K562 (cell line): Measurements from ENCODE around the gene DENND6B. TPM values are rescaled to one million over a fixed set of nuclear protein-coding genes. Genes with fewer than 3 reads are reported as not detected.

ENCODE experiments used
- BHLHE40 ChIP-seq: IDR thresholded peaks from 2 replicates; pipeline ENCODE4 v1.6.1; 2011; ENCODE audit warnings: low read length, improper control_type of control experiment
- CBFA2T2 ChIP-seq: fragments of 450-650 bp; conservative IDR thresholded peaks from 2 replicates; pipeline ENCODE4 v1.6.1; 2017; ENCODE audit warnings: mild to moderate bottlenecking
- CXXC5 ChIP-seq: fragments of 250-450 bp; sonication (Bioruptor Pico); IDR thresholded peaks from 2 replicates; pipeline ENCODE4 v1.8.0; 2022; ENCODE audit warnings: inconsistent platforms, mild to moderate bottlenecking, moderate library complexity
- FOS ChIP-seq: IDR thresholded peaks from 3 replicates; pipeline ENCODE4 v1.6.1; 2011; ENCODE audit not compliant: insufficient read length; ENCODE audit errors: extremely low read depth
- GABPA ChIP-seq: fragments of 200-800 bp; sonication (Bioruptor generic); conservative IDR thresholded peaks from 2 replicates; pipeline ENCODE4 v1.6.1; 2016; ENCODE audit warnings: low read depth, missing genetic modification characterization, missing compliant biosample characterization
- GABPB1 ChIP-seq: sonication (generic); formaldehyde crosslinking; IDR thresholded peaks from 2 replicates; pipeline ENCODE4 v1.8.0; 2022; ENCODE audit warnings: mild to moderate bottlenecking, missing genetic modification reagents
- IRF2 ChIP-seq: sonication (generic); formaldehyde crosslinking; IDR thresholded peaks from 2 replicates; pipeline ENCODE4 v1.8.1; 2022; ENCODE audit warnings: mild to moderate bottlenecking, missing genetic modification reagents
- MAFG ChIP-seq: fragments of 450-650 bp; conservative IDR thresholded peaks from 2 replicates; pipeline ENCODE4 v1.6.1; 2016; ENCODE audit warnings: missing genetic modification characterization, missing compliant biosample characterization
- MECOM ChIP-seq: fragments of 250-450 bp; sonication (Bioruptor Pico); IDR thresholded peaks from 2 replicates; pipeline ENCODE4 v1.8.0; 2022; ENCODE audit warnings: inconsistent platforms
- RFX1 ChIP-seq: fragments of 450-650 bp; IDR thresholded peaks from 2 replicates; pipeline ENCODE4 v1.6.1; 2016; ENCODE audit warnings: mild to moderate bottlenecking, moderate library complexity
- polyA plus RNA-seq, 8 experiments: library from polyadenylated mRNA; depleted of rRNA in 4 of 8; stranded (reverse) in 5 of 8; unstranded in 3 of 8; fragments of >200 nt; fragmentation: Nextera tagmentation in 2 of 8; fragmentation: Illumina TruSeq in 1 of 8; extraction: Ambion mirVana in 2 of 8; extraction: Trizol in 1 of 8; gene quantifications; 2 replicates each; pipeline versions ENCODE4 v1.2.1 to v1.2.3, GENCODE V29; 2011 to 2014; ENCODE audit warnings: inconsistent platforms in 1 of 8, missing spikeins in 1 of 8
- total RNA-seq, 7 experiments: library from RNA; depleted of rRNA in 6 of 7; stranded (reverse); fragments of >200 nt in 6 of 7; fragmentation: Illumina TruSeq in 2 of 7; extraction: Trizol in 2 of 7; gene quantifications; 2 replicates each; pipeline versions ENCODE4 v1.2.1 to v1.2.3, GENCODE V29; 2011 to 2021; ENCODE audit warnings: low replicate concordance in 1 of 7
- TF ChIP-seq, protein P1 (sequence below), 2 experiments: fragments of 450-650 bp in 1 of 2; sonication (generic) in 1 of 2; formaldehyde crosslinking in 1 of 2; IDR thresholded peaks; 2 replicates each; pipeline versions ENCODE4 v1.7.1 to v1.9.0; 2016 to 2022; ENCODE audit warnings: inconsistent platforms in 1 of 2, mild to moderate bottlenecking in 1 of 2, missing genetic modification reagents in 1 of 2
- TF ChIP-seq, protein P2 (sequence below): fragments of 200-800 bp; sonication (Bioruptor generic); IDR thresholded peaks from 2 replicates; pipeline ENCODE4 v1.6.1; 2017; ENCODE audit warnings: missing genetic modification characterization, missing compliant biosample characterization

DENND6B gene
- total and polyA plus RNA-seq, 9 of the 15 experiments (the other 6 are each of a cell fraction or from before 2014, with no cell fraction given): 0.07 to 3.7 (median 1.5) TPM

- TF ChIP-seq, protein P1, sequence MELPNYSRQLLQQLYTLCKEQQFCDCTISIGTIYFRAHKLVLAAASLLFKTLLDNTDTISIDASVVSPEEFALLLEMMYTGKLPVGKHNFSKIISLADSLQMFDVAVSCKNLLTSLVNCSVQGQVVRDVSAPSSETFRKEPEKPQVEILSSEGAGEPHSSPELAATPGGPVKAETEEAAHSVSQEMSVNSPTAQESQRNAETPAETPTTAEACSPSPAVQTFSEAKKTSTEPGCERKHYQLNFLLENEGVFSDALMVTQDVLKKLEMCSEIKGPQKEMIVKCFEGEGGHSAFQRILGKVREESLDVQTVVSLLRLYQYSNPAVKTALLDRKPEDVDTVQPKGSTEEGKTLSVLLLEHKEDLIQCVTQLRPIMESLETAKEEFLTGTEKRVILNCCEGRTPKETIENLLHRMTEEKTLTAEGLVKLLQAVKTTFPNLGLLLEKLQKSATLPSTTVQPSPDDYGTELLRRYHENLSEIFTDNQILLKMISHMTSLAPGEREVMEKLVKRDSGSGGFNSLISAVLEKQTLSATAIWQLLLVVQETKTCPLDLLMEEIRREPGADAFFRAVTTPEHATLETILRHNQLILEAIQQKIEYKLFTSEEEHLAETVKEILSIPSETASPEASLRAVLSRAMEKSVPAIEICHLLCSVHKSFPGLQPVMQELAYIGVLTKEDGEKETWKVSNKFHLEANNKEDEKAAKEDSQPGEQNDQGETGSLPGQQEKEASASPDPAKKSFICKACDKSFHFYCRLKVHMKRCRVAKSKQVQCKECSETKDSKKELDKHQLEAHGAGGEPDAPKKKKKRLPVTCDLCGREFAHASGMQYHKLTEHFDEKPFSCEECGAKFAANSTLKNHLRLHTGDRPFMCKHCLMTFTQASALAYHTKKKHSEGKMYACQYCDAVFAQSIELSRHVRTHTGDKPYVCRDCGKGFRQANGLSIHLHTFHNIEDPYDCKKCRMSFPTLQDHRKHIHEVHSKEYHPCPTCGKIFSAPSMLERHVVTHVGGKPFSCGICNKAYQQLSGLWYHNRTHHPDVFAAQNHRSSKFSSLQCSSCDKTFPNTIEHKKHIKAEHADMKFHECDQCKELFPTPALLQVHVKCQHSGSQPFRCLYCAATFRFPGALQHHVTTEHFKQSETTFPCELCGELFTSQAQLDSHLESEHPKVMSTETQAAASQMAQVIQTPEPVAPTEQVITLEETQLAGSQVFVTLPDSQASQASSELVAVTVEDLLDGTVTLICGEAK (IDR thresholded peaks at IDR 0.05): peak; percentile 72; the same call in 1 of the 2 replicates
- TF ChIP-seq, protein P1 (CRISPR knock-in tag; IDR thresholded peaks at IDR 0.05): no peak
- TF ChIP-seq CBFA2T2 (no peak), CXXC5 (CRISPR knock-in tag) (peak; percentile 81), BHLHE40 (no peak), RFX1 (no peak), IRF2 (CRISPR knock-in tag) (0 out of 2 replicates have a peak, but pooled peaks have one; percentile 32), MAFG (tag) (no peak), GABPA (tag) (peak; percentile 93), FOS (no peak), GABPB1 (CRISPR knock-in tag) (peak; percentile 87), MECOM (CRISPR knock-in tag) (no peak)
- TF ChIP-seq, protein P2, sequence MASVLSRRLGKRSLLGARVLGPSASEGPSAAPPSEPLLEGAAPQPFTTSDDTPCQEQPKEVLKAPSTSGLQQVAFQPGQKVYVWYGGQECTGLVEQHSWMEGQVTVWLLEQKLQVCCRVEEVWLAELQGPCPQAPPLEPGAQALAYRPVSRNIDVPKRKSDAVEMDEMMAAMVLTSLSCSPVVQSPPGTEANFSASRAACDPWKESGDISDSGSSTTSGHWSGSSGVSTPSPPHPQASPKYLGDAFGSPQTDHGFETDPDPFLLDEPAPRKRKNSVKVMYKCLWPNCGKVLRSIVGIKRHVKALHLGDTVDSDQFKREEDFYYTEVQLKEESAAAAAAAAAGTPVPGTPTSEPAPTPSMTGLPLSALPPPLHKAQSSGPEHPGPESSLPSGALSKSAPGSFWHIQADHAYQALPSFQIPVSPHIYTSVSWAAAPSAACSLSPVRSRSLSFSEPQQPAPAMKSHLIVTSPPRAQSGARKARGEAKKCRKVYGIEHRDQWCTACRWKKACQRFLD: peak; percentile 68; the same call in 1 of the 2 replicates
These were observed at the start of gene DENND6B (continued) for GRCh38 chr22:50326956-50327710.
